Keratinocyte (primary cell): Measurements from ENCODE around the gene BICRAL. TPM values are rescaled to one million over a fixed set of nuclear protein-coding genes. Genes with fewer than 3 reads are reported as not detected.
A peak's percentile ranks its signal among the peaks of the same experiment; 100 is the strongest.

Source experiments
- DNase-seq: peaks from one replicate; pipeline ENCODE4 v3.0.0-alpha.2; 2011; ENCODE audit warnings: low read depth, missing footprints, low spot score
- FAIRE-seq: peaks from 2 replicates; lab custom pipeline; 2011; peaks lifted over from hg19 to GRCh38; lab: Jason Lieb, UNC
- H2AFZ ChIP-seq: 2 replicates; pipeline ENCODE4 v1.6.0; 2012; ENCODE audit warnings: low read length, control low read depth, inconsistent platforms; ENCODE audit not compliant: control insufficient read depth
- H3K27ac ChIP-seq: 2 replicates; pipeline ENCODE4 v1.5.1; 2011; ENCODE audit warnings: low read length; ENCODE audit not compliant: control insufficient read depth, insufficient read depth
- H3K27me3 ChIP-seq: 3 replicates; pipeline ENCODE4 v1.6.0; 2011; ENCODE audit warnings: low read length; ENCODE audit not compliant: control insufficient read depth, insufficient read depth; ENCODE audit errors: extremely low read depth
- H3K36me3 ChIP-seq, 2 experiments: 2 replicates in 1 of 2; 3 replicates in 1 of 2; pipeline ENCODE4 v1.5.1; 2011; ENCODE audit warnings: low read length in 2 of 2, mild to moderate bottlenecking in 1 of 2; ENCODE audit not compliant: control insufficient read depth in 2 of 2, insufficient read depth in 2 of 2; ENCODE audit errors: extremely low read depth in 1 of 2
- H3K4me1 ChIP-seq: 3 replicates; pipeline ENCODE4 v1.5.1; 2011; ENCODE audit warnings: low read length; ENCODE audit not compliant: control insufficient read depth, insufficient read depth; ENCODE audit errors: extremely low read depth
- H3K4me2 ChIP-seq: 3 replicates; pipeline ENCODE4 v1.6.0; 2011; ENCODE audit warnings: low read depth, low read length; ENCODE audit not compliant: control insufficient read depth, insufficient read depth; ENCODE audit errors: extremely low read depth
- H3K4me3 ChIP-seq, 3 experiments: fragments of 200-600 bp in 1 of 3; sonication (generic) in 1 of 3; 2 replicates in 2 of 3; 3 replicates in 1 of 3; pipeline ENCODE4 v1.5.1; 2011 to 2016; ENCODE audit warnings: low read length in 3 of 3, mild to moderate bottlenecking in 3 of 3, control low read depth in 2 of 3, inconsistent platforms in 1 of 3, low read depth in 1 of 3, mixed read lengths in 1 of 3, mixed run types in 1 of 3, moderate library complexity in 1 of 3; ENCODE audit not compliant: control insufficient read depth in 2 of 3, insufficient read depth in 2 of 3; ENCODE audit errors: extremely low read depth in 1 of 3
- H3K79me2 ChIP-seq: 2 replicates; pipeline ENCODE4 v1.6.0; 2012; ENCODE audit warnings: low read length; ENCODE audit not compliant: control insufficient read depth, insufficient read depth
- H3K9ac ChIP-seq: 3 replicates; pipeline ENCODE4 v1.6.0; 2011; ENCODE audit warnings: low read length; ENCODE audit not compliant: control insufficient read depth, insufficient read depth; ENCODE audit errors: extremely low read depth
- H3K9me1 ChIP-seq: 3 replicates; pipeline ENCODE4 v1.6.0; 2011; ENCODE audit warnings: low read length; ENCODE audit not compliant: control insufficient read depth, insufficient read depth; ENCODE audit errors: extremely low read depth
- H3K9me3 ChIP-seq: 2 replicates; pipeline ENCODE4 v1.5.1; 2012; ENCODE audit warnings: low read depth, low read length; ENCODE audit not compliant: control insufficient read depth
- H4K20me1 ChIP-seq: 3 replicates; pipeline ENCODE4 v1.6.0; 2011; ENCODE audit warnings: low read length; ENCODE audit not compliant: control insufficient read depth, insufficient read depth; ENCODE audit errors: extremely low read depth
- EZH2 ChIP-seq: IDR thresholded peaks from one replicate; pipeline ENCODE4 v1.6.1; 2012; ENCODE audit warnings: inconsistent platforms, mild to moderate bottlenecking, low read length, moderate library complexity
- dilution Hi-C: fragments of 300-500 bp; cut with MboI; formaldehyde crosslinking; loops from one replicate; pipeline ENCODE4 v1.7.0; 2020; ENCODE audit warnings: low sequenced_read_pairs; ENCODE audit not compliant: extremely low pct_ligation_motif_present
- polyA plus RNA-seq, 5 experiments: library from polyadenylated mRNA; depleted of rRNA in 3 of 5; stranded (reverse) in 3 of 5; stranded (forward) in 1 of 5; unstranded in 1 of 5; fragments of >200 nt; gene quantifications; 1 replicate in 1 of 5; 2 replicates in 3 of 5; 3 replicates in 1 of 5; pipeline versions ENCODE4 v1.2.1 to v1.2.3, GENCODE V29; 2011 to 2012; ENCODE audit warnings: missing spikeins in 2 of 5, low read depth in 1 of 5, low replicate concordance in 1 of 5
- TF ChIP-seq, protein P1 (sequence below), 3 experiments: IDR thresholded peaks in 1 of 3; conservative IDR thresholded peaks in 1 of 3; optimal IDR thresholded peaks in 1 of 3; 2 replicates in 2 of 3; 3 replicates in 1 of 3; pipeline versions ENCODE3 to v1.5.1; 2011; ENCODE audit warnings: low read length in 3 of 3, mild to moderate bottlenecking in 3 of 3, moderate library complexity in 2 of 3, control low read depth in 1 of 3, inconsistent platforms in 1 of 3; ENCODE audit not compliant: insufficient read depth in 2 of 3; ENCODE audit errors: extremely low read depth in 1 of 3

The BICRAL gene
- polyA plus RNA-seq, 1 donor (not counting 4 experiments of a cell fraction or from before 2014, with no cell fraction given): 5.0 TPM

DNA sequence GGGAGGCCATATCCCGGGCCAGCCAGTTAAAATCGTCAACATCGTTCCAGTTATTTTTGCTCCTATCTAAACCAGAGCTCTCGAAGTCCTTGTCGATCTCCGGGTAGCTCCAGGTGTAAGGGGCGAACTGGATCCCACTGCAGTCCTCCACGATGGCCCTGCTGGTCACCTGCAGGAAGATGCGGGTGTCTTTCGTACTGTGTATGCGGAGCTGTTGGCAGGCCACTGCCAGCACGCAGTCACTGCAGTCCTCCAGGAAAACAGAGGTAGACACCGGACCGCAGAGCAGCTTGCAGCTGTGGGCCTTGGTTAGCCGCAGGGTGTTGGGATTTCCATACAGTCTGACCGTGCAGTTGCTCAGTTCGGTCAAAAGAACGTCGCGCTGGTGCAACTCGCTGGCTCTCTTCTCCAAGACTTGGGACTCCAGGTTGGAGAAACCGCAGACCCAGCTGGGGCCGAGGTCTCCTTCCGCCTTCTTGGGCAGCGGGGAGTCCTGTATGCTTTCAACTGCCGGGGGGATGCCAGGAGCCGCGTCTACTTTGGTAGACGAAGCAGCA, 36.7 kb upstream of the BICRAL start:
- Histone ChIP-seq H3K9ac (peak overlapping the region; percentile 98), H3K4me2 (peak overlapping the region; percentile 96), H2AFZ (no peak overlapping the region), H3K36me3 (no peaks in the 10 kb centered on the region), H3K79me2 (peaks cover 22% of the 10 kb centered on the region), H3K27me3 (no peaks in the 10 kb centered on the region), H3K9me3 (no peaks in the 10 kb centered on the region), H3K4me3 (peak overlapping the region; percentile 88 to 99 (median 98)), H4K20me1 (no peaks in the 10 kb centered on the region), H3K4me1 (peaks cover 25% of the 10 kb centered on the region), H3K9me1 (no peaks in the 10 kb centered on the region), H3K27ac (peak overlapping the region; percentile 96)
- TF ChIP-seq, protein P1, sequence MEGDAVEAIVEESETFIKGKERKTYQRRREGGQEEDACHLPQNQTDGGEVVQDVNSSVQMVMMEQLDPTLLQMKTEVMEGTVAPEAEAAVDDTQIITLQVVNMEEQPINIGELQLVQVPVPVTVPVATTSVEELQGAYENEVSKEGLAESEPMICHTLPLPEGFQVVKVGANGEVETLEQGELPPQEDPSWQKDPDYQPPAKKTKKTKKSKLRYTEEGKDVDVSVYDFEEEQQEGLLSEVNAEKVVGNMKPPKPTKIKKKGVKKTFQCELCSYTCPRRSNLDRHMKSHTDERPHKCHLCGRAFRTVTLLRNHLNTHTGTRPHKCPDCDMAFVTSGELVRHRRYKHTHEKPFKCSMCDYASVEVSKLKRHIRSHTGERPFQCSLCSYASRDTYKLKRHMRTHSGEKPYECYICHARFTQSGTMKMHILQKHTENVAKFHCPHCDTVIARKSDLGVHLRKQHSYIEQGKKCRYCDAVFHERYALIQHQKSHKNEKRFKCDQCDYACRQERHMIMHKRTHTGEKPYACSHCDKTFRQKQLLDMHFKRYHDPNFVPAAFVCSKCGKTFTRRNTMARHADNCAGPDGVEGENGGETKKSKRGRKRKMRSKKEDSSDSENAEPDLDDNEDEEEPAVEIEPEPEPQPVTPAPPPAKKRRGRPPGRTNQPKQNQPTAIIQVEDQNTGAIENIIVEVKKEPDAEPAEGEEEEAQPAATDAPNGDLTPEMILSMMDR (optimal IDR thresholded peaks at IDR 0.05 in 1 of 3, IDR thresholded peaks at IDR 0.05 in 1 of 3, conservative IDR thresholded peaks at IDR 0.05 in 1 of 3; ENCODE audit: extremely low read depth in 1 of 3, insufficient read depth in 2 of 3, low read length in 3 of 3): no peak
- no peak for TF ChIP-seq EZH2
- dilution Hi-C loops: no loop called here
- no peak for DNase-seq
- no peak for FAIRE-seq

DNA sequence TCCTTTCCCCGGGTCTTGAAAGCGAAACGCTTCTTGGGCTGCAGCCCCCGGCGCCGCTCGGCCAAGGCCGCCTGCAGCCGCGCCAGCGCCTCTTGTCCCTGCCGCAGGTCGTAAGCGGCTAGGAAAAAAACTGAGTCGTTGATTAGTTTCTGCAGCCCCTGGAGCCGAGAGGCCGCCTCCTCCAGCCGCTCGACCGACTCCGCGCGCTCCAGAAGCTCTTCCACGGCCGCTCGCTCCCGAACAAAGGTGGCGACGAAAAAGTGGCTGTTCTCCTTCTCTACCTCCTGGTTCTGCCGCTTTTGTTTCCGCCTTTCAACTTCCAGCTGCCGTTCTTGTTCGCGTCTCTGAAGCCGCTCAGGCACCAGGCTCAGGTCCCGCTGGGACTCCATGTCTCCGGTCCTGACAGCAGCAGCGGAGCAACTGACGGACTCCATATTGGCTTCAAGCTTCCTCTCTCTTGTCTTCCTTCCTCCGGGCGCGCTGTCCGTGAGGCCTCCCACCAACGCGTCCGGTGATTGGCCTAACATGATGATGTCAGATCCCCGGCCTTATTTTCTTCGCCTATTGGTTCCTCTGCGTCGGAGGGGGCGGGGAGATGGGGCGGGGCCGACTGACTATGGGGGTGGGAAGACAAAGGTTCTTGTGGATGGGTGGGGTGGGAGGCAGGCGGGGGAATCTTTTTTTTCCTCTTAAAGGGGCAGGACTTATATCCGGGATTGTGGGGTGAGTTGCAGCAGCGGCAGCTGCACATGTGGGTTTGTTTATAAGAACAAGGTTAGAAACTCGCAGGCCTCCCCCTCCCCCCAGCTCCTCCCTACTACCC, 36.0 kb upstream of the BICRAL start, which contains the start of gene TBCC:
Gene TBCC (minus strand): TSS at position 464 of the 823 bp plus-strand sequence. CDS start 30 bp downstream, at position 434.
- DNase-seq (peak; percentile 92), FAIRE-seq (peak; percentile 51)
- no peaks in the 10 kb centered on the region for H4K20me1 ChIP-seq
- dilution Hi-C loops: no loop called here
- H2AFZ ChIP-seq: peak within 1 kb of the TSS; percentile 96
- H3K4me2 ChIP-seq: peak within 1 kb of the TSS; percentile 96
- no peak for TF ChIP-seq EZH2
- TF ChIP-seq, protein P1 (optimal IDR thresholded peaks at IDR 0.05 in 1 of 3, IDR thresholded peaks at IDR 0.05 in 1 of 3, conservative IDR thresholded peaks at IDR 0.05 in 1 of 3; ENCODE audit: extremely low read depth in 1 of 3, insufficient read depth in 2 of 3, low read length in 3 of 3): no peak
- H3K9me1 ChIP-seq: no peaks in the 10 kb centered on the region
- H3K79me2 ChIP-seq: peaks cover 22% of the 10 kb centered on the region
- H3K36me3 ChIP-seq: no peaks in the 10 kb centered on the region
- H3K4me1 ChIP-seq: peaks cover 25% of the 10 kb centered on the region
- H3K9ac ChIP-seq: peak within 1 kb of the TSS; percentile 98
- no peaks in the 10 kb centered on the region for H3K27me3 ChIP-seq
- H3K27ac ChIP-seq: peak within 1 kb of the TSS; percentile 96
- peak within 1 kb of the TSS; percentile 88 to 99 (median 98) for H3K4me3 ChIP-seq
- no peaks in the 10 kb centered on the region for H3K9me3 ChIP-seq
